GM23338 (cell line): ENCODE data around the gene OR52I2. TPM values are rescaled to one million over a fixed set of nuclear protein-coding genes. Genes with fewer than 3 reads are reported as not detected.

Experiments used
- ATAC-seq: fragments of 200-7000 bp; cut with Tn5 transposase; 3 replicates; pipeline ENCODE4 v1.9.1; 2020
- DNase-seq: peaks from one replicate; pipeline ENCODE4 v3.0.0-alpha.2; 2015; ENCODE audit warnings: low spot score
- H2AFZ ChIP-seq: fragments of 200-600 bp; sonication (generic); 2 replicates; pipeline ENCODE4 v1.8.0; 2016; ENCODE audit warnings: antibody characterized with exemption, mild to moderate bottlenecking, moderate library complexity
- H3F3A ChIP-seq: fragments of 200-600 bp; sonication (generic); replicated peaks from 2 replicates; pipeline ENCODE4 v1.8.0; 2017; ENCODE audit warnings: antibody characterized with exemption, mixed run types, low read depth
- H3K27ac ChIP-seq: fragments of 200-600 bp; sonication (generic); 2 replicates; pipeline ENCODE4 v1.6.1; 2016; ENCODE audit warnings: low read depth
- H3K27me3 ChIP-seq: fragments of 200-600 bp; sonication (generic); 2 replicates; pipeline ENCODE4 v1.8.0; 2016; ENCODE audit warnings: mild to moderate bottlenecking, mixed run types, moderate library complexity; ENCODE audit not compliant: insufficient read depth
- H3K36me3 ChIP-seq: fragments of 200-600 bp; sonication (generic); 2 replicates; pipeline ENCODE4 v1.8.0; 2016; ENCODE audit warnings: mild to moderate bottlenecking; ENCODE audit not compliant: insufficient read depth
- H3K4me1 ChIP-seq: fragments of 200-600 bp; sonication (generic); 2 replicates; pipeline ENCODE4 v1.8.0; 2016; ENCODE audit warnings: mild to moderate bottlenecking, moderate library complexity; ENCODE audit not compliant: insufficient read depth
- H3K4me2 ChIP-seq: fragments of 200-600 bp; sonication (generic); 2 replicates; pipeline ENCODE4 v1.7.1; 2017; ENCODE audit warnings: mixed run types
- H3K4me3 ChIP-seq: fragments of 200-600 bp; sonication (generic); 2 replicates; pipeline ENCODE4 v1.6.1; 2016; ENCODE audit warnings: mixed run types
- H3K79me2 ChIP-seq: fragments of 200-600 bp; sonication (generic); replicated peaks from 2 replicates; pipeline ENCODE4 v1.8.0; 2017; ENCODE audit warnings: mild to moderate bottlenecking; ENCODE audit not compliant: insufficient read depth
- H3K9me2 ChIP-seq: fragments of 200-600 bp; sonication (generic); 2 replicates; pipeline ENCODE4 v1.8.0; 2017; ENCODE audit not compliant: insufficient read depth
- H4K20me1 ChIP-seq: fragments of 200-600 bp; sonication (generic); replicated peaks from 2 replicates; pipeline ENCODE4 v1.8.0; 2017; ENCODE audit warnings: mild to moderate bottlenecking; ENCODE audit not compliant: insufficient read depth
- H3K27ac Mint-ChIP-seq: 2 replicates; pipeline ENCODE4 v1.8.0; 2020; ENCODE audit warnings: inconsistent platforms, mild to moderate bottlenecking, moderate library complexity, mixed read lengths
- H3K27me3 Mint-ChIP-seq: 3 replicates; pipeline ENCODE4 v1.8.0; 2022; ENCODE audit warnings: low read depth, mild to moderate bottlenecking, moderate library complexity, mixed read lengths, inconsistent platforms; ENCODE audit not compliant: insufficient read depth, poor library complexity
- H3K36me3 Mint-ChIP-seq: 3 replicates; pipeline ENCODE4 v1.8.0; 2021; ENCODE audit warnings: low read depth, mild to moderate bottlenecking, inconsistent platforms, moderate library complexity, mixed read lengths
- H3K4me1 Mint-ChIP-seq: 3 replicates; pipeline ENCODE4 v1.8.0; 2020; ENCODE audit warnings: mild to moderate bottlenecking, inconsistent platforms, mixed read lengths
- H3K4me3 Mint-ChIP-seq: 3 replicates; pipeline ENCODE4 v1.8.0; 2021; ENCODE audit warnings: moderate library complexity, mild to moderate bottlenecking, inconsistent platforms, mixed read lengths
- H3K9me3 Mint-ChIP-seq: 3 replicates; pipeline ENCODE4 v1.8.0; 2020; ENCODE audit warnings: moderate library complexity, mild to moderate bottlenecking, inconsistent platforms, mixed read lengths
- CREB1 ChIP-seq: fragments of 250-450 bp; sonication (Bioruptor Pico); IDR thresholded peaks from 2 replicates; pipeline ENCODE4 v1.5.0; 2020; ENCODE audit warnings: low read depth, mild to moderate bottlenecking, moderate library complexity
- ETS1 ChIP-seq: IDR thresholded peaks from 2 replicates; pipeline ENCODE4 v1.6.1; 2016; ENCODE audit warnings: antibody characterized with exemption
- EZH2 ChIP-seq: fragments of 200-600 bp; sonication (generic); IDR thresholded peaks from one replicate; pipeline ENCODE4 v1.8.0; 2017; ENCODE audit warnings: antibody characterized with exemption, mild to moderate bottlenecking, low read depth; ENCODE audit not compliant: unreplicated experiment
- EZH2phosphoT487 ChIP-seq: fragments of 200-600 bp; sonication (generic); IDR thresholded peaks from one replicate; pipeline ENCODE4 v1.8.1; 2018; ENCODE audit warnings: antibody characterized with exemption; ENCODE audit not compliant: unreplicated experiment
- JUNB ChIP-seq: IDR thresholded peaks from one replicate; pipeline ENCODE4 v1.6.1; 2016; ENCODE audit warnings: antibody characterized with exemption; ENCODE audit not compliant: unreplicated experiment
- NANOG ChIP-seq: IDR thresholded peaks from 2 replicates; pipeline ENCODE4 v1.6.1; 2016; ENCODE audit warnings: antibody characterized with exemption, borderline replicate concordance
- POLR2AphosphoS5 ChIP-seq: IDR thresholded peaks from 2 replicates; pipeline ENCODE4 v1.6.1; 2016; ENCODE audit warnings: antibody characterized with exemption, low read depth
- REST ChIP-seq: IDR thresholded peaks from one replicate; pipeline ENCODE4 v1.6.1; 2018; ENCODE audit warnings: antibody characterized with exemption; ENCODE audit not compliant: unreplicated experiment
- STAT1 ChIP-seq: IDR thresholded peaks from one replicate; pipeline ENCODE4 v1.6.1; 2016; ENCODE audit warnings: antibody characterized with exemption; ENCODE audit not compliant: unreplicated experiment
- ZNF114 ChIP-seq: fragments of 250-450 bp; sonication (Bioruptor Pico); IDR thresholded peaks from 2 replicates; pipeline ENCODE4 v1.5.0; 2020; ENCODE audit warnings: mild to moderate bottlenecking, moderate library complexity
- ZNF331 ChIP-seq: fragments of 250-450 bp; sonication (Bioruptor Pico); IDR thresholded peaks from 2 replicates; pipeline ENCODE4 v1.5.0; 2020; ENCODE audit warnings: low read depth, mild to moderate bottlenecking, moderate library complexity
- ZNF462 ChIP-seq: fragments of 250-450 bp; sonication (Bioruptor Pico); IDR thresholded peaks from 2 replicates; pipeline ENCODE4 v1.5.0; 2020; ENCODE audit warnings: mild to moderate bottlenecking, moderate library complexity
- polyA plus RNA-seq: library from polyadenylated mRNA; unstranded; fragments of >200 nt; fragmentation: Nextera tagmentation; extraction: Ambion mirVana; gene quantifications from 2 replicates; pipeline ENCODE4 v1.2.1, GENCODE V29; 2016
- total RNA-seq: library from RNA; depleted of rRNA; stranded (reverse); fragments of >200 nt; shearing (Covaris generic); gene quantifications from 2 replicates; pipeline ENCODE4 v1.2.3, GENCODE V29; 2014

OR52I2 gene
- total and polyA plus RNA-seq, 2 experiments from 2014 or later, result 0.03 TPM; not detected in 1

GRCh38 chr11:4541071-4541470 lies 40.5 kb upstream of the OR52I2 start:
- Mint-ChIP-seq H3K27me3 (no peaks in the 10 kb centered on the region), H3K9me3 (no peaks in the 10 kb centered on the region; the same call in 2 of the 3 replicates), H3K36me3 (no peaks in the 10 kb centered on the region), H3K27ac (no peak overlapping the region), H3K4me3 (no peak overlapping the region), H3K4me1 (no peaks in the 10 kb centered on the region)
- H4K20me1 ChIP-seq, result no peaks in the 10 kb centered on the region
- no peak overlapping the region for H3K4me3 ChIP-seq
- H3K79me2 ChIP-seq, result no peaks in the 10 kb centered on the region
- TF ChIP-seq STAT1, result no peak
- TF ChIP-seq EZH2phosphoT487, result no peak
- TF ChIP-seq EZH2, result no peak
- no peak for TF ChIP-seq REST
- no peak for TF ChIP-seq ETS1
- no peak for TF ChIP-seq POLR2AphosphoS5
- TF ChIP-seq CREB1 (CRISPR knock-in tag), result no peak
- no peak overlapping the region for H2AFZ ChIP-seq
- DNase-seq (no peak), ATAC-seq (no peak)
- no peaks in the 10 kb centered on the region for H3K27me3 ChIP-seq
- H3F3A ChIP-seq, result no peaks in the 10 kb centered on the region
- H3K27ac ChIP-seq, result no peak overlapping the region
- H3K4me1 ChIP-seq, result no peaks in the 10 kb centered on the region
- H3K9me2 ChIP-seq, result 0 out of 2 replicates have a peak, but pooled peaks cover 3% of the 10 kb centered on the region
- no peak overlapping the region for H3K4me2 ChIP-seq
- H3K36me3 ChIP-seq, result no peaks in the 10 kb centered on the region

GRCh38 chr11:4543561-4543960 lies 38.0 kb upstream of the OR52I2 start:
- no peak overlapping the region for H2AFZ ChIP-seq
- H4K20me1 ChIP-seq, result no peaks in the 10 kb centered on the region
- H3K27me3 ChIP-seq, result no peaks in the 10 kb centered on the region
- H3K27ac ChIP-seq, result no peak overlapping the region
- H3F3A ChIP-seq, result no peaks in the 10 kb centered on the region
- H3K79me2 ChIP-seq, result no peaks in the 10 kb centered on the region
- H3K4me1 ChIP-seq, result no peaks in the 10 kb centered on the region
- Mint-ChIP-seq H3K4me3 (no peak overlapping the region), H3K27me3 (no peaks in the 10 kb centered on the region), H3K27ac (no peak overlapping the region), H3K36me3 (no peaks in the 10 kb centered on the region), H3K9me3 (no peaks in the 10 kb centered on the region), H3K4me1 (no peaks in the 10 kb centered on the region)
- no peak for TF ChIP-seq ZNF331 (CRISPR knock-in tag)
- no peak for TF ChIP-seq NANOG
- no peak for TF ChIP-seq POLR2AphosphoS5
- no peak for TF ChIP-seq ZNF462 (CRISPR knock-in tag)
- TF ChIP-seq JUNB, result no peak
- no peak for TF ChIP-seq EZH2
- TF ChIP-seq STAT1, result no peak
- TF ChIP-seq CREB1 (CRISPR knock-in tag), result no peak
- no peak for TF ChIP-seq ZNF114 (CRISPR knock-in tag)
- DNase-seq (no peak), ATAC-seq (no peak)
- no peaks in the 10 kb centered on the region for H3K36me3 ChIP-seq
- peaks cover 3% of the 10 kb centered on the region; the same call in 1 of the 2 replicates for H3K9me2 ChIP-seq
- no peak overlapping the region for H3K4me3 ChIP-seq
- no peak overlapping the region for H3K4me2 ChIP-seq
